Measurements from ENCODE around the gene CLCN4. TPM values are rescaled to one million over a fixed set of nuclear protein-coding genes. Genes with fewer than 3 reads are reported as not detected.

Gene CLCN4
- total RNA-seq, 4 donors from 2014 or later, result 3.9 to 6.7 (median 5.3) TPM

- WGBS, 2 donors, result 67 to 74% methylated on average over 6 of the region's 6 CpGs
- TF ChIP-seq EP300 (IDR thresholded peaks at IDR 0.05) (peak in 1 of 2 donors; percentile 63), POLR2A (IDR thresholded peaks at IDR 0.05) (no peak)
- Histone ChIP-seq H3K27me3 (peaks cover 0 to 3% of the 10 kb centered on the region in 2 donors), H3K36me3 (peaks cover 0 to 15% (median 0%) of the 10 kb centered on the region in 3 donors), H3K27ac (no peak overlapping the region), H3K4me1 (no peaks in the 10 kb centered on the region), H3K4me3 (no peak overlapping the region), H3K9me3 (no peaks in the 10 kb centered on the region)
- peak; percentile 19 to 45 for DNase-seq (ENCODE audit: low spot score in 2 of 2)
Measured at GRCh38 chrX:10199212-10199611, 42.4 kb downstream of the CLCN4 start.

GRCh38 chrX:10203617-10204016 is 46.8 kb downstream of the CLCN4 start:
- H3K4me1 ChIP-seq, result no peaks in the 10 kb centered on the region
- 67 to 83% methylated on average over 3 of the region's 3 CpGs for WGBS, 2 donors
- no peaks in the 10 kb centered on the region for H3K9me3 ChIP-seq
- no peak overlapping the region for H3K27ac ChIP-seq
- H3K27me3 ChIP-seq, result peaks cover 0 to 3% of the 10 kb centered on the region in 2 donors
- H3K36me3 ChIP-seq, result no peaks in the 10 kb centered on the region
- no peak overlapping the region for H3K4me3 ChIP-seq
- TF ChIP-seq EP300 (IDR thresholded peaks at IDR 0.05) (no peak), POLR2A (IDR thresholded peaks at IDR 0.05) (no peak), CTCF (IDR thresholded peaks at IDR 0.05) (no peak)
- no peak for DNase-seq (ENCODE audit: low spot score in 2 of 2)

GRCh38 chrX:10206317-10206716 is 49.5 kb downstream of the CLCN4 start:
- Histone ChIP-seq H3K27ac (no peak overlapping the region), H3K9me3 (no peaks in the 10 kb centered on the region), H3K27me3 (peaks cover 0 to 3% of the 10 kb centered on the region in 2 donors), H3K4me1 (no peaks in the 10 kb centered on the region), H3K36me3 (no peaks in the 10 kb centered on the region), H3K4me3 (no peak overlapping the region)
- no peak for DNase-seq (ENCODE audit: low spot score in 2 of 2)
- TF ChIP-seq POLR2A (IDR thresholded peaks at IDR 0.05) (no peak), EP300 (IDR thresholded peaks at IDR 0.05) (no peak), CTCF (IDR thresholded peaks at IDR 0.05) (no peak)
- 71 to 96% methylated on average over 7 to 9 of the region's 9 CpGs for WGBS, 2 donors

GRCh38 chrX:10208281-10208856 is 51.6 kb downstream of the CLCN4 start:
- Histone ChIP-seq H3K4me1 (no peaks in the 10 kb centered on the region), H3K36me3 (peaks cover 0 to 11% (median 0%) of the 10 kb centered on the region in 3 donors), H3K27me3 (peaks cover 0 to 2% of the 10 kb centered on the region in 2 donors), H3K27ac (no peak overlapping the region), H3K4me3 (no peak overlapping the region), H3K9me3 (no peaks in the 10 kb centered on the region)
- TF ChIP-seq EP300 (IDR thresholded peaks at IDR 0.05) (no peak), CTCF (IDR thresholded peaks at IDR 0.05) (no peak), POLR2A (IDR thresholded peaks at IDR 0.05) (no peak)
- no peak for DNase-seq (ENCODE audit: low spot score in 2 of 2)
- WGBS, 2 donors, result 78 to 81% methylated on average over 4 to 11 of the region's 11 CpGs

GRCh38 chrX:10208953-10209352 is 52.2 kb downstream of the CLCN4 start:
- no peak overlapping the region for H3K27ac ChIP-seq
- peaks cover 0 to 17% (median 0%) of the 10 kb centered on the region in 3 donors for H3K36me3 ChIP-seq
- no peak overlapping the region for H3K4me3 ChIP-seq
- TF ChIP-seq EP300 (IDR thresholded peaks at IDR 0.05) (no peak), CTCF (IDR thresholded peaks at IDR 0.05) (no peak), POLR2A (IDR thresholded peaks at IDR 0.05) (no peak)
- WGBS, 2 donors, result 67 to 78% methylated on average over 4 of the region's 4 CpGs
- no peaks in the 10 kb centered on the region for H3K9me3 ChIP-seq
- H3K27me3 ChIP-seq, result no peaks in the 10 kb centered on the region
- H3K4me1 ChIP-seq, result no peaks in the 10 kb centered on the region
- no peak for DNase-seq (ENCODE audit: low spot score in 2 of 2)

Data from tibial nerve (tissue), 4 donors.